HG03108 (cell line): ENCODE data around the gene CRYBA4.

Source experiments
- ATAC-seq: cut with Tn5 transposase; IDR thresholded peaks from one replicate; pipeline ENCODE4 v1.9.1; 2021; ENCODE audit warnings: moderate library complexity; ENCODE audit not compliant: unreplicated experiment

Gene CRYBA4

GRCh38 chr22:26621663-26622062 lies at the start of gene CRYBA4:
Gene CRYBA4 (plus strand): TSS chr22:26621963. CDS start chr22:26622597, 634 bp downstream.
- no peak for ATAC-seq

- no peak for ATAC-seq
Observed at GRCh38 chr22:26573026-26573662, 48.6 kb upstream of the CRYBA4 start.

GRCh38 chr22:26574001-26574723 lies 47.6 kb upstream of the CRYBA4 start:
- no peak for ATAC-seq

GRCh38 chr22:26576026-26576680 lies 45.6 kb upstream of the CRYBA4 start:
- no peak for ATAC-seq

- ATAC-seq, result no peak
Observed at GRCh38 chr22:26577081-26577480, 44.7 kb upstream of the CRYBA4 start.

- no peak for ATAC-seq
Observed at GRCh38 chr22:26579331-26579886, 42.4 kb upstream of the CRYBA4 start.

GRCh38 chr22:26580240-26580962 lies 41.4 kb upstream of the CRYBA4 start:
- ATAC-seq, result no peak

- no peak for ATAC-seq
Observed at GRCh38 chr22:26581026-26581425, 40.7 kb upstream of the CRYBA4 start.

- ATAC-seq, result no peak
Observed at GRCh38 chr22:26581633-26582168, 40.1 kb upstream of the CRYBA4 start.

- no peak for ATAC-seq
Observed at GRCh38 chr22:26584010-26584409, 37.8 kb upstream of the CRYBA4 start.

GRCh38 chr22:26585104-26585790 lies 36.5 kb upstream of the CRYBA4 start:
- ATAC-seq, result no peak

- ATAC-seq, result no peak
Observed at GRCh38 chr22:26586556-26587325, 35.0 kb upstream of the CRYBA4 start.

- ATAC-seq, result no peak
Observed at GRCh38 chr22:26587991-26588613, 33.7 kb upstream of the CRYBA4 start.

GRCh38 chr22:26588729-26589366 lies 32.9 kb upstream of the CRYBA4 start:
- ATAC-seq, result no peak

GRCh38 chr22:26589367-26589844 lies 32.4 kb upstream of the CRYBA4 start:
- ATAC-seq, result no peak

GRCh38 chr22:26589845-26590736 lies 31.7 kb upstream of the CRYBA4 start, which contains the start of gene TPST2:
Gene TPST2 (minus strand): TSS chr22:26590132. CDS start chr22:26541630, 48,502 bp downstream.
- peak; percentile 55 for ATAC-seq

- ATAC-seq, result peak; percentile 63
Observed at GRCh38 chr22:26592421-26592891, 29.3 kb upstream of the CRYBA4 start.
